T follicular helper cell (primary cell): ENCODE results near the gene GJD4.

Source experiments
- DNase-seq: peaks from one replicate; pipeline ENCODE4 v3.0.0-alpha.2; 2020; ENCODE audit warnings: low read depth
- total RNA-seq, 2 experiments: gene quantifications; one replicate each; lab custom pipeline; 2026; lab: John Stamatoyannopoulos, UW

GJD4 gene, protein sequence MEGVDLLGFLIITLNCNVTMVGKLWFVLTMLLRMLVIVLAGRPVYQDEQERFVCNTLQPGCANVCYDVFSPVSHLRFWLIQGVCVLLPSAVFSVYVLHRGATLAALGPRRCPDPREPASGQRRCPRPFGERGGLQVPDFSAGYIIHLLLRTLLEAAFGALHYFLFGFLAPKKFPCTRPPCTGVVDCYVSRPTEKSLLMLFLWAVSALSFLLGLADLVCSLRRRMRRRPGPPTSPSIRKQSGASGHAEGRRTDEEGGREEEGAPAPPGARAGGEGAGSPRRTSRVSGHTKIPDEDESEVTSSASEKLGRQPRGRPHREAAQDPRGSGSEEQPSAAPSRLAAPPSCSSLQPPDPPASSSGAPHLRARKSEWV
- total RNA-seq, result 0 to 0.09 reads per million in 2 experiments

DNA sequence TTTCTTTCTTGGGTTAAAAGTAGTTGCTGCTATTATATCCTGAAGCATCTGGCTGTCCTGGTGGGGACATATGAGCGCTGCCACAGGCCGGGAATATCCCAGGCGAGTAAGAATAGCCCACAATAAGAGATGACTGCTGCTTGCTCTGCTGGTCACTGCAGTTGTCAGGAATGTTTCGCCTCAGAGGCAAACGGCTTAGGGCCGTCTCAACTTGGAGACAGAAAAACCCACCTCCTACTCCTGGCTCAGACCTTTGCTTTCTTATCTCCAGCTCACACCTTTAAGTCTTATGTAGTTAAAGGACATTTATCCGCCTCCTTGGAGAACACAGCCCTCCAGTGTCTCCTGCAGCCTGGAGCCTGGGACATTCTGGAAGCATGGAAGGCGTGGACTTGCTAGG, at the start of gene GJD4:
TSS of gene GJD4 (plus strand) at position 151 of the 400 bp plus-strand sequence. CDS start at position 378, 227 bp downstream.
- no peak for DNase-seq

DNA sequence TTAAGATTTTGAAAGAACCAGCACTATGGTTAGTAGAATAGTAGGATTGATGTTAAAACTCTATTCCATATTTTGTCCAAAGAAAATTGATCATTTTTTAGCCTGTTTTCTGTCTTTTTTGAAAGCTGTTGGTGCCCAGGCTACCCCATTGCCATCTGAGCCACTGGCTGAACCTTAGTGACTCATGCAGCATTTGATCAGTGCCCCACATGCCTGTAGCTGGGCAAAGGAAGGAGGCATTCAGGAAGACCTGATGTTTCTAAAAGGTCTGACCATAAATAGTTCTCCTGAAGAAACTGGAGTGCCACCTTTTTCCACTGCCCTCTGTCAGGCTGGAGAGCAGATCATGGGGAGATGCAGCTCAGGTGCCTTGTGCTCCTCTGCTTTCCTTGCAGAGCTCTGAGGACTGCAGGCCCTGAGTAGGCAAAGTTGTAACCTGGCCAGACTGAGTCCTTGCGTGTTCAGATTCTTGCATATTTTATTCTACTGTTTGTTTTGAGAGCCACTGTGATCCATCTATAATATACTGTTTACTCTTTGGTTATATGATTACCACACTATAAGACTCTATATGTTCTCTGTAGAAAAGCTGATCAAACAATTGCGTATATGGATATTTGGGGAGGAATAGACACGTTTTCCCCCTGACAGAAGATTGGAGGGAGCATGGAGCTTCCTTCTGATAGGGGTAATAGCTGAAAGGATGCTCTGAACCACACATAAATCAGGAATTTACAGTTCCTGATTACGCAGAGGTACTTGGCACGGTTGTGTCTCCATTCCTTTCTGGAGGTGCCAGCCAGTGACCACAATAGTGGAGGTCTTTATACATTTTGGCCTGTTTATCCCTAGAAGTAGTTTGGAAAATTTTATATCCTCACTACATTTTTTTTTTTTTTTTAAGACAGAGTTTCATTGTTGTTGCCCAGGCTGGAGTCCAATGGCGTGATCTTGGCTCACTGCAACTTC, 48.9 kb upstream of the GJD4 start:
- DNase-seq, result no peak

DNA sequence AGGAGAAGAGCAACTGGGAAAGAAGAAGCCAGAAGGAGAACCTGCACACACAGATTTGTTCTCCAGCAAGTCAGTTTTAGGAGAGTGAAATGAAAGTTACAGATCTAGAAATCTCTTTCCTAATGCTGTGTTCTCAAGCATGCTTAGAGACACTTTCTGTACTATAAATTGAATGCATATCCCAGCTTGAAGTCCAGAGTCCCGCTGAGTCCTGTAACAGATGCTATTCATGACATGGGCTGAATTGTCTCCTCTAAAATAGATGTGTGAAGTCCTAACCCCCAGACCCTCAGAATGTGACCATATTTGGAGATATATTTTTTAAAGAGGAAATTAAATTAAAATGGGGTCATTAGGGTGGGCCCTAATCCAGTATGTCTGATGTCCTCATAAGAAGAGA, 46.9 kb upstream of the GJD4 start:
- no peak for DNase-seq

DNA sequence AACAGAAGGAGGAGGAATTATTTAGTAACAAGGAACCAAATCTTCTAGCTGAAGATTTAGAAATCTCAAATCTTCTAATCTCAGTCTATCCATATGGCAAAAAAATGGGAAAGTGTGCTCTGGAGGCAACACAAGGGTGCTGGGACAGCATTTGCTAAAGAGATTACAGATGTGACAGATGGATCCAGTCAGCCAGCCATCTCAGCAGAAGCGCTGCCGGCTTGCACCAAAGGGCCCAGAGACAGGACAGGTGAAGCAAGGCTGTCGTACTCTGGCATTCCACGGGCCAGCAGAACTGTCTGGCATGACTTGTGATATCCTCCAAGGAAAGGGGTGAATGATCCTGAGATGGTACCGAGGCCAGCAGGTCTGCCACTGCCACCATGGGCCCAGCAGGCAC, 45.7 kb upstream of the GJD4 start:
- no peak for DNase-seq

DNA sequence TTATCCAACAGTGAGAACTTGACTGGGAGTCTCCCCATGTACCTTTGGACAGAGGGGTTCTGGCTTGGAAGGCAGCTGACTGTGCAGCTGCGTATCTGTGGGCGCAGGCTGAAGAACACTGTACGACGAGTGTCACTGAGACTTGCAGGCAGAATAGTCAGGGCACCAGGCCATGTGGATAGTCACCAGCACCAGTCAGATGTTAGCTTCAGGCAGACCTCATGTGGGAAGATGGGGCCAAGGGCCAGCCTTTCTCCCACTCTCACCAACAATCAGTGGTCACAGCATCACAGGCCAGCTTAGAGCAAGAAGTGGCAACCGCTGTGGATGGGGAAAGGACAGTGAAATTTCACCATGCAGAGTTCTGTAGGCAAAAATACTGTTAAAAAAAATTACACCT, 43.4 kb upstream of the GJD4 start:
- no peak for DNase-seq

DNA sequence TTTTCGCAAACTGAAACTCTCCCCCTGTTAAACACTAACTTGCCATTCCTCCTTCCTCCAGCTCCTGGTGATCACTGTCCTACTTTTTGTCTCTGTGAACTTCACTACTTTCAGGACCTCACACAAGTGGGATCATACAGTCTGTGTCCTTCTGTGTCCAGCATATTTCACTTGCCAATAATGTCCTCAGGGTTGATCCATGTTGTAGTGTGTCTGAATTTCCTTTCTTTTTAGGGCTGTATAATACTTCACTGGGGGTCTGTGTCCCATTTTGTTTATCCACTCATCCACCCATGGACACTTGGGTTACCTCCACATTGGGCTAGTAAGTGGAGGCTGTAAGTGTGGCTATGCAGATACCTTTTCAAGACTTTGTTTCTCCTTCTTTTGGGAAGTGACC, 42.7 kb upstream of the GJD4 start:
- DNase-seq, result no peak

DNA sequence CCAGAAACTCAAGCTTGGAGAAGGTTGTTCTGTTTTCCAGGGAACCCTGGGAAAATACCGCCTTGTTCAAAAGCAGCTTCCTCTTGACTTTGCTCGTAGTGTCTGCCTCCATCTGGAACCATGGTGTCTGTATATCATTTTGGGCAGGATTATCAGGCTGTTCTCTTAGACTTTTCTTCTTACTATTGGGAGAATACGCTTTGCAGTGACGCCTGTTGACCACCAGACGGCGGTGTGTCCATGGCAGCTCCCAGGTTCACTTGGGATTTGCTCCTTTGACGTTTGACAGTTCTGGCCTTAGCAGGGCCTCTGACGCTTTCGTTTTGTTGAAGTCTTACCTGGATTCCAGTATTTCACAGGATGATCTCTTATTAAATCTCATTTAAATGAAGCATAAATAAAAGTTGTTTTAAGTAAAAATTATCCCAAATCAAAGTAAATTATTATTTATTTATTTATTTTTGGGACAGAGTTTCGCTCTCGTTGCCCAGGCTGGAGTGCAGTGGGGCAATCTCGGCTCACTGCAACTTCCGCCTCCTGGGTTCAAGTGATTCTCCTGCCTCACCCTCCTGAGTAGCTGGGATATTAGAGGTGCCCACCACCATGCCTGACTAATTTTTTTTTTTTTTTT, 41.8 kb upstream of the GJD4 start:
- peak; percentile 14 for DNase-seq

DNA sequence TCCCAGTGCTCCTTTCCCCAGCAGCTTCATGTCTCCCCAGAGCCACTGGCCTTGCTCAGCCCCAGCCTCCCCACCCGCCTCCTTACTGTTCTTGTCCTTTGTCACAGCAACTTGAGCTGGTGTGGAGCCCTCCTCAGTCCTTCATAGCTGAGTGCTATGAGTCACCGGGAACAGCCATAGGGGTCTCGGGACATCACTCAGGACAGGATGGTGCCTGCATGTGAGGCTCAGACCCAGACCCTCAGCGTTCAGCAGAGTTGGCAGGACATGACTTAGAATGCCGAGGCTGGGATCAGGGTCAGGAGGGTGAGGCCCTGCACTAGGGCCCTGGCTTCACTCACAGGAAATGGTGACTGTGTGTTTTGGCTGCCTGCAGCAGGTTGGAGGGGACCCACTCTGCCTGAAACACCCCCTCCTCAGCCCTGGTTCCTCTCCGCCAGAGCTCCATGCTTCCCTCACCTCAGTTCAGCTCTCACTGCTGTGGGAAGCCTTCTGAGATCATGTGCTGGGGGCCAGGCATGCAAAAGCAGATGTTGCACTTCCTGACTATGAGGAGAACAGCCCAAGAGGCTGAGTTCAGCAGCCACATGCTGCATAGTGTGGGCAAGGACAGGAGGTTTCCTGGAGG, 40.7 kb upstream of the GJD4 start:
- no peak for DNase-seq

DNA sequence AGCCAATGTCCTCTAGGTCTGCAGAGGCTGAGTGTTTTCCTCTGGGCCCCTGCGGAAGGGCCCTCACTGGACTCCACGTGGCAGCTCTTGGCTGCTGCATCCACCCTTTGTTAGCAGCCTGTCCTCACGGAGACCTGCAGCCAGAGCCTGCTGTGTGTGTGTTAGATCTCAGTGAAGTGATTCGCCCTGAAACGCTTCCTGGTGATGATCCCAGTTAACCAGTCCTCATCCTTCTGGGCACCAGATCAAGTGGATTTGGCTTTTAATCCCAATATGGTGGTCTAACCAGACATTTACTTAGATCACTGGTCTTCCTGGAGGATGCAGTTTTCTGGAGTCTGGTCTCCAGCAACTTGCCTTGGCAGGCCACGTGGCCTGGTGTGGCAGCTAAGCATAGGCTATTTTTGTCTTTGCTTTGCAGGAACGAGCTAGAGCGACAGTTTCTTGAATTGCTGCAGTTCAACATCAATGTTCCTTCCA, 39.5 kb upstream of the GJD4 start:
- DNase-seq, result no peak

DNA sequence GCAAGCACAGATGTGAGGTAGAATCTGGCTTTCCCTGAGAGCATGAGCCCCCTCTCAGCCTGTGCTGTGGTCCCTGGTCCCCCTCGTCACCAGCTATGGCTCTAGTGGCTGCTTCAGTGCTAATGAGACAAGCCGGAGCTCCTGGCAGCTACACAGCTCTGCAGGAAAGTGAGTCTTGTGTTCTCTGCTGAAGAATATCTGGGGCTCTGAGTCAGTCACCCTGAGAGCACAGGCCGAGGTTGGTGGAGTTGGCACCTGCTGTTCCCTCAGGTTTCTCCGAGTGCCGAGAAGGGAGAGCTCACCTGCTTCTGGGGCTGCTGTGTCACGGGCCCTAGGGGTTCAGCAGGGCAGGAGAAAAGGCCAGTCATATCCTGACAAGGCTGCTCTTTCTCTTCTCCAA, 37.2 kb upstream of the GJD4 start:
- DNase-seq, result no peak

DNA sequence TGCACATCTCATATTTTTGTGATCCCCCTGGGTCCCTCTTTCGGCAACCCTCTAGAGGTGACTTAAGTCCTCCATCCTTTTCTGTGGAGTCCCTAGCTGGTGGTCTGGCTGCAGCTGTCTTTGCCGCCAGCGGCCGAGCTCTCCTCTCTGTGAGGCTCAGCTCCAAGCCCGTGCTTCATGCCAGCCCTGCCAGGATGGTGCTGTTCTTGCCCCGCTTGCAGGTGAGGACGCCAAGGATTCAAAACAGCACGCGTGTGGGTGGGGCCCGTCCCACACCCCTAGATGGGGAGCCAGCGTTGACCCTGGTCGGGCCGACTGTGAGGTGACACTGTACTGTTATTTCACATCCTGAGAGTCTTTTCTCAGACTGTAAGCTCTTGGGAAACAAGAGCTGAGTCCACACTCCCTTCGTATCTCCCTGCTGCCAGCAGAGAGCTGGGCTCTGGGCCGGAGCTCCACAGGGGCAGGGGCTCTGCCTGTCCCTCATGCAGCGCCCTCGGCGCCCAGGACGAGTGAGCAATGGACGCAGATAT, 36.6 kb upstream of the GJD4 start:
- DNase-seq, result no peak

DNA sequence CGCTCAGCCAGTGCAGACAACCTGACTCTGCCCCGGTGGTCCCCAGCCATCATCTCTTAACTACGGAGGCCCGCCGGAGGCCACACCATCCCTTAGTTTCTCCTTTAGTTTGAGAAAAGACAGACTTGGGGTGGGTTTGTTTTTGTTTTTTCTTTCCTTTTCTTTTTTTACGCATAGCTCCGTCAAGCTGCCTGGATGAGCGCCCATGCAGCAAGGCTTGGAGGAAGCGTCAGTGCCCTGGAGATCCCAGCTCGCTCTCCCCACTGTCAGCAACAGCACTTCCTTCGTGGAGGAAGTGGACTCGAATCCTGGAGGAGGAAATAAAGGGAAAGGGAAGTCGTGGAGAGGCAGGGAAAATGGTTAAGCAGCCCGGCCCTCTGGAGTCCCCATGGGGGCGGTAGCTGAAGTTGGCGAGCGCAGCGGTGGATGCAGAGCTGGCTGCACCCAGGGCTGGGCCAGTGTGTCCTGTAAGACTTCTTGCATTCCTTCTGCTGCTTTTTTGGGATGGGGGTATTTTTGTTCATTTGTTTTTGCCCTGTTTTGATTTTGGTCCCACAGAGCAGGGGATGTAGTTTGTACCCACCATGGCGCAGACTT, 35.9 kb upstream of the GJD4 start:
- no peak for DNase-seq

DNA sequence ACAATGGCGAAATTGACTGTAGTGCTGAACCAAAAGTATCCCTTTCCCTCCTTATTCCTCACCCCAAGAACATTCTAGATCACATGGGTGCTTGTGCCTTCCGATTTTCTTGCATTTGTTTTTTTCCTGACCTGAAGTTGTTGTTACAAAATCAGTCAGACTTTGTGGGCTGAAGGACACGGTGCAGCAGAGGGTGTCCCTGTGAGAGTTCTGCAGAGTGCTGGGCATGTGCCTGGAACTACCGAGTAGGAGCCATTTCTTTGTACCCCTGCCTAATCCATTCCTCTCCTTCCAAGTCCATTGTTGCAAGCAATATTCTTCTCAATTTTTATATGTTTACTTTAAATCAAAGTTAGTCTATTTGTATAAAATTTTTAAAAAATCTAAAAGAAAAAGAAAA, 35.3 kb upstream of the GJD4 start:
- DNase-seq, result no peak

DNA sequence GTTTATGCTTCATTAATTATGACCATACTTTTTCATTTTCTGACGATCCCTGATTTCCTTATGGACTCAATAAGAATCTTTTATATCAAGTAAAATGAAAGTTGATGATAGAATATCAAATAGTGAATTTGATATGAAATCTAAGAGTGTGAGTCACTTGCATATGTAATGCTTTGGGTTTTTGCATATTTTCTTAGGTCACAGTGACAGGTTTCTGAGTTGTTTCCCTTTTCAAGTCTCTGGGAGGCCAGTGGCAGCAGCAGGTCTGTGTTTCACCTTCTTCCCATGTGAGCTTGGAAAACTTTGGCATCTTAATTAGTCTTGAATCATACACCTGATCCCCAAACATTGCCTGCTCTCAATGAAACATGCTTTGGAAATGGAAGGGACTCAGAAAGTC, 34.7 kb upstream of the GJD4 start:
- no peak for DNase-seq

DNA sequence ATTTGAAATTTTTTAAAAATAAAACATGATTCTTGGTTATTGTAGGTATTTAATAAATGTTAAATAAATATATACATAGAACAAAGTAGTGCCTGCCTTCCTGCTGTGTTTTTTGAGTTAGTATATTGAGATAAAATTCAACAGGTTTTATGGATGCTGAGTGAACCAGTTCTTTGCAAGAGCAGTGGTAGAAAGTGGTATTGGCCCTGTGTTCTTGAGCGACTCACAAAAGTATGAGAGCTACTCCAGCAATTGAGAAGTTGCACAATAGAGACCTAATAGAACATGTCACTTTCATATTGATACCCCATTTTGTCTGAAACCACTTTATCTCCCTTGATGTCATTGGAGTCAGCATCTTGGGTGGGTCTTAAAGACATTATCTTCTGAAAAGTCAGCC, 32.6 kb upstream of the GJD4 start:
- DNase-seq, result no peak

DNA sequence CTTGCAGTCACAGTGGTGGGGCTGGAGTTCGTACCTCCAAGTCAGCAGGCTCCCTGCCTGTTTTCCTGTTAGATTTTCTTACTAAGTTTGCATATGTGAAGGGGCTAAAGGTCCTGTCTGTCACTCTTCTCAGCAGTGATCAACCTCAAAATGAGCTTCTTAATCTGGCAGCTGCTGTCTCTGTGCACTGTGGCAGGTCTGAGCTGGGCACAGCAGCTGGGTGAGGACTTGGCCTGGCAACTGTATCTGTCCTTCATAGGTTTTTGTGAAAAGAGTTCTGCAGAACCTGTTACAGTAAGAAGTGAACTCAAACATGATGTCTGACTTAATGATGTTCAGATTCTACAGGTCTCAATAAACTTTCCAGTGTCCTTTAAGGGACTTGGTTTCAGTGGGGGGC, 31.3 kb upstream of the GJD4 start:
- no peak for DNase-seq

DNA sequence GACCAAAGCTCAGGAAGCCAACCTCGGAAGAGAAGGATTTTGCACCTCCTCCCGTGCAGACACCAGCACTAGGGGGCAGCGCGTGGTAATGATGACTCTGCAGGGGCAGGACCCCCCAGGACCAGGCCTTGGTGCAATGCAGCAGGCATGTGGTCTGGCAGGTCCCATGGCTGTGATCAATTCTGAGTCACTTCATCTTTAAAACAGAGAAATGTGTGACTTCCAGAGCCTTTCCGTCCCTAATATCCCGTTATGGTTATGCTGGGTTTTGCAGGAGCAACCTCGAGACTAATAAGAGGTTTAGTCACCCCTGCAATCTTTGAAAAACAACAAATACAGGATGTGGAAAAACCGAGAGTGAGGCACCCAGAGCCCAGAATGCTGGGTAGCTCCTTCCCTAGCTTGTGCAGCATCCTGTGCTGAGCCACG, 30.2 kb upstream of the GJD4 start:
- no peak for DNase-seq

DNA sequence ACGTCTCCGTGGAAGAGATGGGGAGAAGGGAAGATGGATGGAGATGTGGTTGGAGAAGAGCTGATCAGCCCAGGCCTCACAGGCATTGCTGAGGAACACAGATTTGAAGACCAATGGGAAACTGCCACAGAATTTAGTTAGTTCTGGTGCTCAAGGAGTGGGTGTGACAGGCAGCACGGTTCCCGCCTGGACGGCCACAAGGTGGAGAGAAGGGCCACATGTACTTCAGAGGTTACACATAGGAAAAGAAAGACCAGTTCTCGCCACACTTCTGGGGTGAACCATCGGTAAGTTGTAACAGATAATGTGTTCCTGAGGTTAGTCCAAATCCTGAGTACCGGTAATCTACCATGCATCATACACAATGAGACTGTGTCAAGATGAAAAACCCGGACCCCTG, 29.5 kb upstream of the GJD4 start:
- DNase-seq, result no peak

DNA sequence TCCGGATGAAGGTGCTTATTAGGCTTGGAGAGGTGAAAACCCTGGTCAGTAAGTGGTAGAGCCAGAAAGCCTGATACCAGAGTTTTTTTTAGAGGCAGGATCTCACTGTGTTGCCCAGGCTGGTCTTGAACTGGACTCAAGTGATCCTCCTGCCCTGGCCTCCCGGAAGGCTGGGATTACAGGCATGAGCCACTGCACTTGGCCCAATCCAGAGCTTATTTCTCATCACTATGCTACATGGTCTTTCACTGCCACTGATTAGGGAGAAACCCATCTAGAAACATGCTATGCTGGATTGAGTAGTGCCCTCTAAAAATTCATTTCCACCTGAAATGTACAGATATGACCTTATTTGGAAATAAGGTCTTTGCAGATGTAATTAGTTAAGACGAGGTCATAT, 28.4 kb upstream of the GJD4 start:
- DNase-seq, result no peak

DNA sequence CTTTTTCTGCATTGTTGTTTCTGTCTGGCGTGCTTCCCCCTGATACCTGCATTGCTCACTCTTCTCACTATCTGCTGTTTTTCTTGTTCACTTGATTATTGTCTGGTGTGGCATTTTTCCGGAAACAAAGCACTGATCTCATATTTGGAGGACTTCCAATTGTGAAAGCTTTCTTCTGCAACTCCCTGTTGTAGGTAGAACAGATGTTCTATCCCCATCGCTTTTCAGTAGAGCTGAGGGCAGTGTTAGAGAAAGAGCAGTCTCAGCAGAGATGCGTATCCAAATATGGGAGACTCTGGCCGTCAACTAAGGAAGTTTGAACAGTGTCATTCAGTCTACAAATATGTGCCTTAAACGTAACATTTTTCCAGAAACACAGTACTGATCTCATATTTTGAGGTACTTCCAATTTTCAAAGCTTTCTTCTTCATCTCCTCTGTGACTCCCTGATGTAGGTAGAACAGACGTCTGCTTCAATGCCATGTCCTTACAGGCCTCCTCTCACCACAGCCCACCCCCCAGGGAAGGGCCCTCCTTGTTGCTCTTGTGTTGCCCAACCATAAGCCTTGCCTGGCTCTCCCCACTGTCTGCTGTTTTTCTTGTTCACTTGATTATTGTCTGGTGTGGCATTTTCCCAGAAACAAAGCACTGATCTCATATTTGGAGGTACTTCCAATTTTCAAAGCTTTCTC, 27.1 kb upstream of the GJD4 start:
- no peak for DNase-seq

DNA sequence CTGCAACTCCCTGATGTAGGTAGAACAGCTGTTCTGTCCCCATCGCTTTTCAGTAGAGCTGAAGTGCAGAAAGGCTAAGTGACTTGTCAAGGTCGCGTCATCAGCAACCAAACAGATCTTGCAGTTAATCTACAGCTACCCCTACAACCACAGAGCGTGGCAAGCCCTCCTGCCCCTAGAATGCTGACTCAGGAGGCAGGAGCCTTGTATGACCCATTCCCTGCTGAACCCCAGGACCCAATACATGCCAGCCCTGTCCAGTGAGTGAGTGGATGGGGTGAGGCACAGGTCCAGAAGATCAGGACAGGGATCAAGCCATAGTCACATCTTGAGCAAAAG, 26.6 kb upstream of the GJD4 start:
- no peak for DNase-seq
